Smooth muscle cell (in vitro differentiated cells): ENCODE data around the gene COQ5. TPM values are rescaled to one million over a fixed set of nuclear protein-coding genes. Genes with fewer than 3 reads are reported as not detected.

ENCODE experiments used
- DNase-seq: peaks from one replicate; lab custom pipeline; 2025; ENCODE audit not compliant: unreplicated experiment; lab: John Stamatoyannopoulos, UW
- H2AFZ ChIP-seq: fragments of 200-600 bp; sonication (generic); 2 replicates; pipeline ENCODE4 v1.6.0; 2016; ENCODE audit warnings: antibody characterized with exemption, low read depth, mild to moderate bottlenecking
- H3F3A ChIP-seq: fragments of 200-600 bp; sonication (generic); 2 replicates; pipeline ENCODE4 v1.6.0; 2017; ENCODE audit warnings: antibody characterized with exemption, low read depth
- H3K27ac ChIP-seq: fragments of 200-600 bp; sonication (generic); 2 replicates; pipeline ENCODE4 v1.5.1; 2016; ENCODE audit warnings: low read depth, mild to moderate bottlenecking
- H3K27me3 ChIP-seq: fragments of 200-600 bp; sonication (generic); 2 replicates; pipeline ENCODE4 v1.6.1; 2016; ENCODE audit warnings: low read depth, mild to moderate bottlenecking
- H3K36me3 ChIP-seq: fragments of 200-600 bp; sonication (generic); 2 replicates; pipeline ENCODE4 v1.5.1; 2016; ENCODE audit warnings: low read depth
- H3K4me1 ChIP-seq: fragments of 200-600 bp; sonication (generic); 2 replicates; pipeline ENCODE4 v1.5.1; 2016; ENCODE audit warnings: low read depth
- H3K4me2 ChIP-seq: fragments of 200-600 bp; sonication (generic); 2 replicates; pipeline ENCODE4 v1.6.0; 2016; ENCODE audit warnings: mild to moderate bottlenecking
- H3K4me3 ChIP-seq: fragments of 200-600 bp; sonication (generic); 2 replicates; pipeline ENCODE4 v1.5.1; 2016; ENCODE audit warnings: mild to moderate bottlenecking
- H3K79me2 ChIP-seq: fragments of 200-600 bp; sonication (generic); 2 replicates; pipeline ENCODE4 v1.6.0; 2016; ENCODE audit warnings: low read depth, mild to moderate bottlenecking
- H3K9ac ChIP-seq: fragments of 200-600 bp; sonication (generic); 2 replicates; pipeline ENCODE4 v1.6.0; 2016; ENCODE audit warnings: low read depth
- H3K9me3 ChIP-seq: fragments of 200-600 bp; sonication (generic); replicated peaks from 2 replicates; pipeline ENCODE4 v1.5.1; 2016; ENCODE audit warnings: low read depth
- H4K20me1 ChIP-seq: fragments of 200-600 bp; sonication (generic); 2 replicates; pipeline ENCODE4 v1.6.0; 2016; ENCODE audit warnings: low read depth
- WGBS: methylation state at CpG from one replicate; pipeline ENCODE4 v1.1.7; 2016; ENCODE audit warnings: low lambda C conversion rate; 5-methylcytosine and 5-hydroxymethylcytosine counted together
- polyA plus RNA-seq: library from polyadenylated mRNA; unstranded; fragments of >200 nt; fragmentation: Nextera tagmentation; extraction: Ambion mirVana; gene quantifications from 2 replicates; pipeline ENCODE4 v1.2.1, GENCODE V29; 2016
- total RNA-seq: library from RNA; depleted of rRNA; stranded (reverse); fragments of >200 nt; gene quantifications from 2 replicates; pipeline ENCODE4 v1.2.3, GENCODE V29; 2014
- TF ChIP-seq, protein P1 (sequence below): fragments of 200-600 bp; sonication (generic); IDR thresholded peaks from 2 replicates; pipeline ENCODE4 v1.5.1; 2017; ENCODE audit warnings: borderline replicate concordance, mild to moderate bottlenecking, antibody characterized with exemption; ENCODE audit not compliant: insufficient read depth, poor library complexity, severe bottlenecking

Gene COQ5, protein sequence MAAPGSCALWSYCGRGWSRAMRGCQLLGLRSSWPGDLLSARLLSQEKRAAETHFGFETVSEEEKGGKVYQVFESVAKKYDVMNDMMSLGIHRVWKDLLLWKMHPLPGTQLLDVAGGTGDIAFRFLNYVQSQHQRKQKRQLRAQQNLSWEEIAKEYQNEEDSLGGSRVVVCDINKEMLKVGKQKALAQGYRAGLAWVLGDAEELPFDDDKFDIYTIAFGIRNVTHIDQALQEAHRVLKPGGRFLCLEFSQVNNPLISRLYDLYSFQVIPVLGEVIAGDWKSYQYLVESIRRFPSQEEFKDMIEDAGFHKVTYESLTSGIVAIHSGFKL
- 32.5 and 34.7 TPM in 2 replicates for total RNA-seq
- polyA plus RNA-seq = 39.9 and 46.9 TPM in 2 replicates

- Histone ChIP-seq H3K36me3 (no peaks in the 10 kb centered on the region), H3K27me3 (no peaks in the 10 kb centered on the region), H3K9ac (peak within 1 kb of the TSS; percentile 98), H3K9me3 (no peaks in the 10 kb centered on the region), H3K4me2 (peak within 1 kb of the TSS; percentile 86), H3K4me1 (peaks cover 13% of the 10 kb centered on the region), H3K4me3 (peak within 1 kb of the TSS; percentile 95), H4K20me1 (no peaks in the 10 kb centered on the region), H2AFZ (peak within 1 kb of the TSS; percentile 95), H3F3A (no peaks in the 10 kb centered on the region), H3K79me2 (no peaks in the 10 kb centered on the region), H3K27ac (peak within 1 kb of the TSS; percentile 89)
- TF ChIP-seq, protein P1, sequence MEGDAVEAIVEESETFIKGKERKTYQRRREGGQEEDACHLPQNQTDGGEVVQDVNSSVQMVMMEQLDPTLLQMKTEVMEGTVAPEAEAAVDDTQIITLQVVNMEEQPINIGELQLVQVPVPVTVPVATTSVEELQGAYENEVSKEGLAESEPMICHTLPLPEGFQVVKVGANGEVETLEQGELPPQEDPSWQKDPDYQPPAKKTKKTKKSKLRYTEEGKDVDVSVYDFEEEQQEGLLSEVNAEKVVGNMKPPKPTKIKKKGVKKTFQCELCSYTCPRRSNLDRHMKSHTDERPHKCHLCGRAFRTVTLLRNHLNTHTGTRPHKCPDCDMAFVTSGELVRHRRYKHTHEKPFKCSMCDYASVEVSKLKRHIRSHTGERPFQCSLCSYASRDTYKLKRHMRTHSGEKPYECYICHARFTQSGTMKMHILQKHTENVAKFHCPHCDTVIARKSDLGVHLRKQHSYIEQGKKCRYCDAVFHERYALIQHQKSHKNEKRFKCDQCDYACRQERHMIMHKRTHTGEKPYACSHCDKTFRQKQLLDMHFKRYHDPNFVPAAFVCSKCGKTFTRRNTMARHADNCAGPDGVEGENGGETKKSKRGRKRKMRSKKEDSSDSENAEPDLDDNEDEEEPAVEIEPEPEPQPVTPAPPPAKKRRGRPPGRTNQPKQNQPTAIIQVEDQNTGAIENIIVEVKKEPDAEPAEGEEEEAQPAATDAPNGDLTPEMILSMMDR = no peak
- DNase-seq = peak; percentile 52
- WGBS = under 1% methylated on average over 38 of the region's 38 CpGs
Measured at GRCh38 chr12:120528861-120529525, at the start of gene COQ5. Gene COQ5 (minus strand): TSS chr12:120529158. CDS start chr12:120529141, 17 bp downstream.

DNA sequence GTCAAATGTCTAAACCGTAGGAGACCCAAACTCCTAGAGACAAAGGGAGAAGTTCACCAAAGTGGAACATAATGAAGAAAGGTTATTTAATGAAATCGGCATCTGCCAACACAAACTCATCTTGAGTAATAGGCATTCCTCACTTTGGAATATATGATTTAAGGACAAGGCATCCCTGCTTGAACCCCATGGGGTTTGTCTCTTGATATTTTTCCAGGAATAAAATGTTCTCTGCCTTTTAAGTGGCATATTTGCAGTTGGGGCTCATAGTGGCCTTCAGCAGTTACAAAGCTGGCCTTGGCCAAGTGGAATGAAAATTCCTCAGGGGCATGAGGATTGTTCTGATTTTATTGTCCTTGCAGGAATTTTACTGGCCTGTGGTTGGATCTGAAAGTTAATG, 45.1 kb upstream of the COQ5 start:
- H3K79me2 ChIP-seq = no peaks in the 10 kb centered on the region
- H3K4me1 ChIP-seq = no peaks in the 10 kb centered on the region
- no peak overlapping the region for H3K4me2 ChIP-seq
- WGBS = 100% methylated on average over 2 of the region's 2 CpGs
- H2AFZ ChIP-seq = no peak overlapping the region
- no peaks in the 10 kb centered on the region for H3K27me3 ChIP-seq
- TF ChIP-seq, protein P1 = no peak
- H3K9ac ChIP-seq = no peak overlapping the region
- H4K20me1 ChIP-seq = peaks cover 29% of the 10 kb centered on the region
- no peaks in the 10 kb centered on the region for H3K9me3 ChIP-seq
- no peak for DNase-seq
- H3K4me3 ChIP-seq = no peak overlapping the region
- peaks cover 25% of the 10 kb centered on the region for H3K36me3 ChIP-seq
- peaks cover 16% of the 10 kb centered on the region for H3F3A ChIP-seq
- no peak overlapping the region for H3K27ac ChIP-seq

GRCh38 chr12:120573560-120573959, 44.6 kb upstream of the COQ5 start:
- no peaks in the 10 kb centered on the region for H3K9me3 ChIP-seq
- TF ChIP-seq, protein P1 = no peak
- H2AFZ ChIP-seq = no peak overlapping the region
- H3K36me3 ChIP-seq = peaks cover 25% of the 10 kb centered on the region
- no peak overlapping the region for H3K4me2 ChIP-seq
- H3F3A ChIP-seq = peaks cover 15% of the 10 kb centered on the region
- H3K4me3 ChIP-seq = no peak overlapping the region
- no peaks in the 10 kb centered on the region for H3K27me3 ChIP-seq
- H3K79me2 ChIP-seq = no peaks in the 10 kb centered on the region
- 95% methylated on average over 6 of the region's 6 CpGs for WGBS
- H3K9ac ChIP-seq = no peak overlapping the region
- no peaks in the 10 kb centered on the region for H3K4me1 ChIP-seq
- peaks cover 34% of the 10 kb centered on the region for H4K20me1 ChIP-seq
- DNase-seq = no peak
- H3K27ac ChIP-seq = no peak overlapping the region

DNA sequence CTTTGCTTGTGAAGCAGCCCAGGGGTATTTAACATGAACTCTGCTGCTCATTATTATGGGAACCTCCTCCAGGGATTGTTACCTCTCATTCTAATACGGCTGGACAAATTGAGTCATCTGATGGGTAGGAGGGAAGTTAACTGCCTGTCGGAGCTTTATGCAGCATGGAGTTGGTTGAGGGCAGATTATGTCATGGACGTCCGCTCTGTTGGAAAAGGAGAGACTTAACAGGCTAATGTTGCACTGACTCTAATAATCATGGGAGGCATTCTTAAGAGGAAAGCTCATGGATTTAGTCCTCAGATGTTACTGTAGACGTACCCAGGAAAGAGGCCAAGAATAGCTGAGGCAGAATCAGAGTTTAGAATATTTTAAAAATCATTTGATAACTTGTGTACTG, 42.3 kb upstream of the COQ5 start:
- Histone ChIP-seq H3K27me3 (no peaks in the 10 kb centered on the region), H3K9ac (no peak overlapping the region), H3K27ac (peak overlapping the region; percentile 37), H3K4me2 (no peak overlapping the region), H3K4me3 (no peak overlapping the region), H3K36me3 (peaks cover 26% of the 10 kb centered on the region), H3F3A (peaks cover 10% of the 10 kb centered on the region), H4K20me1 (peaks cover 43% of the 10 kb centered on the region), H3K9me3 (no peaks in the 10 kb centered on the region), H3K4me1 (no peaks in the 10 kb centered on the region), H2AFZ (no peak overlapping the region), H3K79me2 (no peaks in the 10 kb centered on the region)
- TF ChIP-seq, protein P1 = no peak
- 46% methylated on average over 5 of the region's 5 CpGs for WGBS
- DNase-seq = no peak
